Measurements from ENCODE around the gene L3HYPDH. TPM values are rescaled to one million over a fixed set of nuclear protein-coding genes. Genes with fewer than 3 reads are reported as not detected.

Gene L3HYPDH
- total RNA-seq, 1 donor from 2014 or later = 6.8 TPM

DNA sequence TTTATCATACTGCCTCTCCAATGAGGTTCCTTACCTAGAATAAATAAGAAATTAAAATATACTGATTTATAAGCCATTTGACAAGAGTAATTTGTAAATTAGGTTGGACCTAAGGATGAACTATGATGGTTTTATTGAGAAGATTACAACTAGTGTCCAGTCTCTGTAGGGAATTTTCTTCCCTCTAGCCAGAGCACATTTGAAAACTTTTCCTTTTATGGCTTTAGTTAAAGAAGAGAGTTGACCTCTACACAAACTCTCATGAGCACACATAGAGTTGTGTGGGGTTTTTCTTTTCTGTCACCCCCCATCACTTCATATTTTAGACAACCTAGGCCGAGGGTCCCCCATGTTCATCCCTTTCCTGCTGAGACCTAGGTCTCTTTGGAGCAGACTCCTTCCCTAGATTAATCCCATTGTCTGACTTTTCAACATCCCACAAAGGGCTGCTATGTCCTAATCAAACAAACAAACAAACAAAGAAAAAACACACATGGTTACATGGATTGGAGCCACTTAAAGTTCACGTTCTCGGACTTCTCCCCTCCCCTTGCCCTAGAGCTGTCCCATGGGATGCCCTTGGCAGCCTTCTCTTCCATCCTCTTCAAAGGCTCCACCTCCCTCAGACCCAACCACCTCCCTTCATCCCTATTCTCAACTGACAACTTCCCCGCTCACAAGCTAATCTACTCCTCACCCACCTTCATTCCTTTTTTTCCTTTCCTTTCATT lies 59.7 kb downstream of the L3HYPDH start:
- Mint-ChIP-seq H3K4me3 (ENCODE audit: unreplicated experiment) (no peak overlapping the region), H3K27me3 (ENCODE audit: unreplicated experiment) (no peaks in the 10 kb centered on the region), H3K9me3 (ENCODE audit: unreplicated experiment) (no peaks in the 10 kb centered on the region), H3K4me1 (ENCODE audit: low read depth, unreplicated experiment) (peaks cover 11% of the 10 kb centered on the region), H3K36me3 (ENCODE audit: unreplicated experiment) (no peaks in the 10 kb centered on the region), H3K27ac (ENCODE audit: unreplicated experiment) (no peak overlapping the region)
- TF ChIP-seq CTCF (IDR thresholded peaks at IDR 0.05; ENCODE audit: partially characterized antibody, unreplicated experiment) = no peak
- DNase-seq = no peak

Other genes starting within 250 kb of the L3HYPDH start
- 0.91 TPM for gene GPR135, start 19.0 kb downstream of the L3HYPDH start, total RNA-seq (ENCODE audit: unreplicated experiment)
- gene JKAMP, start 109 bp upstream of the L3HYPDH start, total RNA-seq (ENCODE audit: unreplicated experiment) = 86.1 TPM
- gene CCDC175, start 92.4 kb upstream of the L3HYPDH start, total RNA-seq (ENCODE audit: unreplicated experiment) = not detected